ENCODE results near the gene KCTD17.

DNA sequence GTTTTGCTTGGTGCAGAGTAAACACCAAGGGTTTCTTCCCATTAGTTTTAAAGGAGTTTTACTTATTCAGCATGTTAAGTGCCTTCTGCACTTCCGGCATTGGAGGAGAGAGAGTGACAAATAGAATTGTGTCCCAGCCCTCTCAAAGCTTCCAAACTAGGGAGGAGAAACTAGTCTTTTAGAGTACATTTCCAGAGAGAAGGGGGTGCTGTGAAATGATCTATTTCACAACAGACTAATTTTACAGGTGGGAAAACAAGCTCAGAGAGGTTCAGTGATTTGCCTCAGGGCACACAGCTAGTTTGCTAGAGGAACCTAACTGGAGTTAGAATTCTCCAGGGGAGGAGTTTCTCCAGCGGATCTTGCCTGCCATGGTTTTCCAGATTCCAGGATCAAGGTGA, 19.4 kb upstream of the KCTD17 start:
- no peak for TF ChIP-seq EZH2 (IDR thresholded peaks at IDR 0.05; ENCODE audit: low read depth)
- TF ChIP-seq, protein P1, sequence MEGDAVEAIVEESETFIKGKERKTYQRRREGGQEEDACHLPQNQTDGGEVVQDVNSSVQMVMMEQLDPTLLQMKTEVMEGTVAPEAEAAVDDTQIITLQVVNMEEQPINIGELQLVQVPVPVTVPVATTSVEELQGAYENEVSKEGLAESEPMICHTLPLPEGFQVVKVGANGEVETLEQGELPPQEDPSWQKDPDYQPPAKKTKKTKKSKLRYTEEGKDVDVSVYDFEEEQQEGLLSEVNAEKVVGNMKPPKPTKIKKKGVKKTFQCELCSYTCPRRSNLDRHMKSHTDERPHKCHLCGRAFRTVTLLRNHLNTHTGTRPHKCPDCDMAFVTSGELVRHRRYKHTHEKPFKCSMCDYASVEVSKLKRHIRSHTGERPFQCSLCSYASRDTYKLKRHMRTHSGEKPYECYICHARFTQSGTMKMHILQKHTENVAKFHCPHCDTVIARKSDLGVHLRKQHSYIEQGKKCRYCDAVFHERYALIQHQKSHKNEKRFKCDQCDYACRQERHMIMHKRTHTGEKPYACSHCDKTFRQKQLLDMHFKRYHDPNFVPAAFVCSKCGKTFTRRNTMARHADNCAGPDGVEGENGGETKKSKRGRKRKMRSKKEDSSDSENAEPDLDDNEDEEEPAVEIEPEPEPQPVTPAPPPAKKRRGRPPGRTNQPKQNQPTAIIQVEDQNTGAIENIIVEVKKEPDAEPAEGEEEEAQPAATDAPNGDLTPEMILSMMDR (conservative IDR thresholded peaks at IDR 0.05) = no peak

Measured in PC-9 (cell line).